ENCODE results near the gene SRMS.
"Not testable (repeated sequence)": the region's sequence is repeated elsewhere in the genome, so short reads cannot be mapped to it uniquely, and the experiment has no call there.

SRMS gene

GRCh38 chr20:63560333-63560805 is 12.8 kb upstream of the SRMS start:
- Histone ChIP-seq H3K9ac (ENCODE audit: low read length) (no peak overlapping the region), H4K12ac (ENCODE audit: low read depth, low read length) (no peak overlapping the region), H3K23ac (ENCODE audit: low read length) (no peak overlapping the region), H3K4me3 (ENCODE audit: low read depth, low read length) (no peak overlapping the region), H4K91ac (ENCODE audit: low read depth, low read length) (no peak overlapping the region), H2AFZ (ENCODE audit: insufficient read depth, low read length, poor library complexity) (no peak overlapping the region), H3K27me3 (ENCODE audit: insufficient read depth, low read length) (no peaks in the 10 kb centered on the region), H2AK5ac (ENCODE audit: low read length) (no peak overlapping the region), H2BK120ac (ENCODE audit: insufficient read depth, low read length, poor library complexity) (no peak overlapping the region), H2BK12ac (ENCODE audit: low read length) (no peak overlapping the region), H3K14ac (ENCODE audit: low read length) (no peak overlapping the region), H3K79me2 (ENCODE audit: control insufficient read depth, insufficient read depth, low read length, poor library complexity) (no peaks in the 10 kb centered on the region), H3K18ac (ENCODE audit: low read length) (no peak overlapping the region), H3K4me1 (ENCODE audit: control insufficient read depth in 1 of 2, insufficient read depth in 2 of 2, low read length in 2 of 2) (no peaks in the 10 kb centered on the region), H3K9me3 (ENCODE audit: insufficient read depth, low read depth, low read length) (peaks cover 4% of the 10 kb centered on the region), H4K8ac (ENCODE audit: low read depth, low read length) (no peak overlapping the region), H3K27ac (ENCODE audit: low read depth, low read length) (no peak overlapping the region), H2BK5ac (ENCODE audit: low read depth, low read length, poor library complexity) (no peak overlapping the region), H3K4me2 (ENCODE audit: low read length) (no peak overlapping the region), H3K79me1 (ENCODE audit: low read length) (no peaks in the 10 kb centered on the region), H3K4ac (ENCODE audit: low read depth, low read length) (no peak overlapping the region), H3K36me3 (ENCODE audit: control insufficient read depth in 1 of 2, insufficient read depth in 2 of 2, low read length in 2 of 2) (peaks cover 31 to 44% of the 10 kb centered on the region in 2 experiments)
- no peak for DNase-seq
- WGBS (ENCODE audit: extremely low coverage, insufficient coverage, insufficient read length) = no CpG with 5 or more reads among the region's 16 CpGs

- H2AK5ac ChIP-seq (ENCODE audit: low read length) = not testable (repeated sequence)
- WGBS (ENCODE audit: extremely low coverage, insufficient coverage, insufficient read length) = no CpG with 5 or more reads among the region's 31 CpGs
Measured at GRCh38 chr20:63559485-63560332, 12.2 kb upstream of the SRMS start.

GRCh38 chr20:63558804-63559484 is 11.4 kb upstream of the SRMS start:
- H2BK12ac ChIP-seq (ENCODE audit: low read length) = no peak overlapping the region
- H4K8ac ChIP-seq (ENCODE audit: low read depth, low read length) = no peak overlapping the region
- no peaks in the 10 kb centered on the region for H3K79me1 ChIP-seq (ENCODE audit: low read length)
- H2AFZ ChIP-seq (ENCODE audit: insufficient read depth, low read length, poor library complexity) = no peak overlapping the region
- H3K36me3 ChIP-seq (ENCODE audit: control insufficient read depth in 1 of 2, insufficient read depth in 2 of 2, low read length in 2 of 2) = peaks cover 21 to 31% of the 10 kb centered on the region in 2 experiments
- no peak overlapping the region for H3K27ac ChIP-seq (ENCODE audit: low read depth, low read length)
- no peak overlapping the region for H3K4me3 ChIP-seq (ENCODE audit: low read depth, low read length)
- H3K14ac ChIP-seq (ENCODE audit: low read length) = no peak overlapping the region
- no peak overlapping the region for H3K18ac ChIP-seq (ENCODE audit: low read length)
- WGBS (ENCODE audit: extremely low coverage, insufficient coverage, insufficient read length) = no CpG with 5 or more reads among the region's 14 CpGs
- no peak overlapping the region for H3K23ac ChIP-seq (ENCODE audit: low read length)
- H3K27me3 ChIP-seq (ENCODE audit: insufficient read depth, low read length) = no peaks in the 10 kb centered on the region
- no peak overlapping the region for H4K12ac ChIP-seq (ENCODE audit: low read depth, low read length)
- no peak for DNase-seq
- no peak overlapping the region for H3K4me2 ChIP-seq (ENCODE audit: low read length)
- no peak overlapping the region for H2BK120ac ChIP-seq (ENCODE audit: insufficient read depth, low read length, poor library complexity)
- no peak overlapping the region for H2BK5ac ChIP-seq (ENCODE audit: low read depth, low read length, poor library complexity)
- H2AK5ac ChIP-seq (ENCODE audit: low read length) = no peak overlapping the region
- H3K4me1 ChIP-seq (ENCODE audit: control insufficient read depth in 1 of 2, insufficient read depth in 2 of 2, low read length in 2 of 2) = no peaks in the 10 kb centered on the region
- no peak overlapping the region for H4K91ac ChIP-seq (ENCODE audit: low read depth, low read length)
- no peak overlapping the region for H3K9ac ChIP-seq (ENCODE audit: low read length)
- no peaks in the 10 kb centered on the region for H3K9me3 ChIP-seq (ENCODE audit: insufficient read depth, low read depth, low read length)
- no peaks in the 10 kb centered on the region for H3K79me2 ChIP-seq (ENCODE audit: control insufficient read depth, insufficient read depth, low read length, poor library complexity)
- no peak overlapping the region for H3K4ac ChIP-seq (ENCODE audit: low read depth, low read length)

More at GRCh38 chr20:63559485-63560332, 12.2 kb upstream of the SRMS start:
- not testable (repeated sequence) for H3K23ac ChIP-seq (ENCODE audit: low read length); H3K4me1 ChIP-seq (ENCODE audit: control insufficient read depth in 1 of 2, insufficient read depth in 2 of 2, low read length in 2 of 2); H2BK120ac ChIP-seq (ENCODE audit: insufficient read depth, low read length, poor library complexity); H3K79me1 ChIP-seq (ENCODE audit: low read length); H3K27me3 ChIP-seq (ENCODE audit: insufficient read depth, low read length); H2BK12ac ChIP-seq (ENCODE audit: low read length); H3K9me3 ChIP-seq (ENCODE audit: insufficient read depth, low read depth, low read length); H3K9ac ChIP-seq (ENCODE audit: low read length); H4K12ac ChIP-seq (ENCODE audit: low read depth, low read length); DNase-seq; H4K91ac ChIP-seq (ENCODE audit: low read depth, low read length); H3K79me2 ChIP-seq (ENCODE audit: control insufficient read depth, insufficient read depth, low read length, poor library complexity); H3K18ac ChIP-seq (ENCODE audit: low read length); H3K14ac ChIP-seq (ENCODE audit: low read length); H2AFZ ChIP-seq (ENCODE audit: insufficient read depth, low read length, poor library complexity); H3K4me3 ChIP-seq (ENCODE audit: low read depth, low read length); H4K8ac ChIP-seq (ENCODE audit: low read depth, low read length); H3K4me2 ChIP-seq (ENCODE audit: low read length); H3K4ac ChIP-seq (ENCODE audit: low read depth, low read length); H2BK5ac ChIP-seq (ENCODE audit: low read depth, low read length, poor library complexity); H3K27ac ChIP-seq (ENCODE audit: low read depth, low read length)
- H3K36me3 ChIP-seq (ENCODE audit: control insufficient read depth in 1 of 2, insufficient read depth in 2 of 2, low read length in 2 of 2) = peaks cover 25 to 37% of the 10 kb centered on the region in 2 experiments

GRCh38 chr20:63557481-63557891 is 9.9 kb upstream of the SRMS start:
- Histone ChIP-seq H4K8ac (ENCODE audit: low read depth, low read length) (no peak overlapping the region), H3K18ac (ENCODE audit: low read length) (no peak overlapping the region), H2AK5ac (ENCODE audit: low read length) (no peak overlapping the region), H2AFZ (ENCODE audit: insufficient read depth, low read length, poor library complexity) (no peak overlapping the region), H3K4ac (ENCODE audit: low read depth, low read length) (no peak overlapping the region), H4K12ac (ENCODE audit: low read depth, low read length) (no peak overlapping the region), H3K9ac (ENCODE audit: low read length) (no peak overlapping the region), H3K79me2 (ENCODE audit: control insufficient read depth, insufficient read depth, low read length, poor library complexity) (no peaks in the 10 kb centered on the region), H4K91ac (ENCODE audit: low read depth, low read length) (no peak overlapping the region), H2BK12ac (ENCODE audit: low read length) (no peak overlapping the region), H3K4me1 (ENCODE audit: control insufficient read depth in 1 of 2, insufficient read depth in 2 of 2, low read length in 2 of 2) (peaks cover 6 to 7% of the 10 kb centered on the region in 2 experiments), H3K23ac (ENCODE audit: low read length) (no peak overlapping the region), H3K79me1 (ENCODE audit: low read length) (peaks cover 3% of the 10 kb centered on the region), H3K36me3 (ENCODE audit: control insufficient read depth in 1 of 2, insufficient read depth in 2 of 2, low read length in 2 of 2) (peaks cover 17 to 20% of the 10 kb centered on the region in 2 experiments), H3K4me2 (ENCODE audit: low read length) (no peak overlapping the region), H3K14ac (ENCODE audit: low read length) (no peak overlapping the region), H3K27me3 (ENCODE audit: insufficient read depth, low read length) (no peaks in the 10 kb centered on the region), H3K27ac (ENCODE audit: low read depth, low read length) (no peak overlapping the region), H3K9me3 (ENCODE audit: insufficient read depth, low read depth, low read length) (peaks cover 2% of the 10 kb centered on the region), H2BK120ac (ENCODE audit: insufficient read depth, low read length, poor library complexity) (no peak overlapping the region), H3K4me3 (ENCODE audit: low read depth, low read length) (no peak overlapping the region), H2BK5ac (ENCODE audit: low read depth, low read length, poor library complexity) (no peak overlapping the region)
- WGBS (ENCODE audit: extremely low coverage, insufficient coverage, insufficient read length) = no CpG with 5 or more reads among the region's 19 CpGs
- no peak for DNase-seq
